ENCODE measurements around the gene PLCB3. TPM values are rescaled to one million over a fixed set of nuclear protein-coding genes. Genes with fewer than 3 reads are reported as not detected.
A peak's percentile ranks its signal among the peaks of the same experiment; 100 is the strongest.

PLCB3 gene
- polyA plus RNA-seq, 4 donors, result 11.8 to 17.5 (median 14.8) TPM

- peak in 2 of 4 donors; percentile 73 to 79 for DNase-seq (ENCODE audit: low read depth in 4 of 4, low spot score in 2 of 4)
Measured at GRCh38 chr11:64284962-64285884, 33.9 kb downstream of the PLCB3 start, which contains the start of gene GPR137. Gene GPR137, plus strand, starts transcription at chr11:64285848. Its CDS starts 677 bp downstream, at chr11:64286525.

- DNase-seq (ENCODE audit: low read depth in 4 of 4, low spot score in 2 of 4), result no peak
Measured at GRCh38 chr11:64285885-64286800, 34.8 kb downstream of the PLCB3 start.

GRCh38 chr11:64286801-64287159 is 35.5 kb downstream of the PLCB3 start:
- no peak for DNase-seq (ENCODE audit: low read depth in 4 of 4, low spot score in 2 of 4)

- DNase-seq (ENCODE audit: low read depth in 4 of 4, low spot score in 2 of 4), result no peak
Measured at GRCh38 chr11:64287676-64288352, 36.5 kb downstream of the PLCB3 start.

- DNase-seq (ENCODE audit: low read depth in 4 of 4, low spot score in 2 of 4), result no peak
Measured at GRCh38 chr11:64288353-64288750, 37.0 kb downstream of the PLCB3 start.

GRCh38 chr11:64289002-64289564 is 37.8 kb downstream of the PLCB3 start:
- no peak for DNase-seq (ENCODE audit: low read depth in 4 of 4, low spot score in 2 of 4)

- DNase-seq (ENCODE audit: low read depth in 4 of 4, low spot score in 2 of 4), result no peak
Measured at GRCh38 chr11:64290352-64291261, 39.3 kb downstream of the PLCB3 start.

- no peak for DNase-seq (ENCODE audit: low read depth in 4 of 4, low spot score in 2 of 4)
Measured at GRCh38 chr11:64291262-64291751, 40.0 kb downstream of the PLCB3 start, which contains the start of gene KCNK4. Gene KCNK4, plus strand, starts transcription at chr11:64291302. Its CDS starts 1,717 bp downstream, at chr11:64293019.

GRCh38 chr11:64291752-64292459 is 40.6 kb downstream of the PLCB3 start:
- DNase-seq (ENCODE audit: low read depth in 4 of 4, low spot score in 2 of 4), result no peak

GRCh38 chr11:64292460-64293254 is 41.3 kb downstream of the PLCB3 start:
- no peak for DNase-seq (ENCODE audit: low read depth in 4 of 4, low spot score in 2 of 4)

GRCh38 chr11:64294774-64295173 is 43.4 kb downstream of the PLCB3 start:
- no peak for DNase-seq (ENCODE audit: low read depth in 4 of 4, low spot score in 2 of 4)

GRCh38 chr11:64295760-64296159 is 44.4 kb downstream of the PLCB3 start:
- no peak for DNase-seq (ENCODE audit: low read depth in 4 of 4, low spot score in 2 of 4)

GRCh38 chr11:64296236-64296635 is 44.9 kb downstream of the PLCB3 start:
- DNase-seq (ENCODE audit: low read depth in 4 of 4, low spot score in 2 of 4), result no peak

- DNase-seq (ENCODE audit: low read depth in 4 of 4, low spot score in 2 of 4), result no peak
Measured at GRCh38 chr11:64296830-64297698, 45.7 kb downstream of the PLCB3 start.

- DNase-seq (ENCODE audit: low read depth in 4 of 4, low spot score in 2 of 4), result no peak
Measured at GRCh38 chr11:64297699-64298358, 46.5 kb downstream of the PLCB3 start.
